PFSK-1 (cell line): ENCODE results near the gene ARHGAP4.

Experiments used
- FOXP2 ChIP-seq: optimal IDR thresholded peaks from 2 replicates; pipeline ENCODE3; 2011; ENCODE audit warnings: borderline replicate concordance, control low read depth, inconsistent platforms; ENCODE audit not compliant: insufficient read depth; ENCODE audit errors: extremely low read length, extremely low read depth
- POLR2AphosphoS5 ChIP-seq: IDR thresholded peaks from 2 replicates; pipeline ENCODE4 v1.6.1; 2012; ENCODE audit warnings: low read depth, mild to moderate bottlenecking, control low read depth, low read length, moderate library complexity
- SIN3A ChIP-seq: IDR thresholded peaks from 2 replicates; pipeline ENCODE4 v1.6.1; 2012; ENCODE audit warnings: mild to moderate bottlenecking, low read length, moderate library complexity, borderline replicate concordance; ENCODE audit not compliant: insufficient read depth
- TAF1 ChIP-seq: IDR thresholded peaks from 2 replicates; pipeline ENCODE4 v1.6.1; 2012; ENCODE audit warnings: low read length, control low read depth, borderline replicate concordance; ENCODE audit not compliant: insufficient read depth
- TF ChIP-seq, protein P1 (sequence below), 2 experiments: IDR thresholded peaks; 2 replicates each; pipeline versions ENCODE4 v1.6.1 to v1.8.0; 2011 to 2012; ENCODE audit warnings: low read depth in 2 of 2, low read length in 2 of 2, control low read depth in 1 of 2, inconsistent platforms in 1 of 2, mild to moderate bottlenecking in 1 of 2, moderate library complexity in 1 of 2; ENCODE audit not compliant: insufficient read depth in 1 of 2

Gene ARHGAP4

DNA sequence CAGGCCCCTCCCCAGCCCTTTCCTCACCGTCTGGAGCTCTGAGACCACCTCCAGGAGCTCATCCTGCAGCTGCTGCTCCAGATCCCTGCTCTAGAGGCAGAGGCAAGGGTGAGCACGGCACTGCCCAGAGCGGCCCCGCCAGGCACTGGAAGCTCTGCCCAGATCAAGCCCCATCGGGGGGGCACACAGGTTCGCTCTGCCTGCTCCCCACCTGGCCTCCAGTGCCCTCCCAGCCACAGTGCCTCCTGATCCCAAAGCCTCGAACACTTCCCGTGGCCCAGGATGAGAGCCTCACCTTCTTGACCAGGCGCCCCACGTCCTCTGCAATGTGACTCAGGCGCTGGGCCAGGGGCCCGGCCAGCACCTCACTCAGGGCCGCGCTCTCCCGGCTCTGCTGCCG is 5.0 kb downstream of the ARHGAP4 start:
- TF ChIP-seq POLR2AphosphoS5 (no peak), TAF1 (no peak), FOXP2 (no peak), SIN3A (no peak)
- TF ChIP-seq, protein P1, sequence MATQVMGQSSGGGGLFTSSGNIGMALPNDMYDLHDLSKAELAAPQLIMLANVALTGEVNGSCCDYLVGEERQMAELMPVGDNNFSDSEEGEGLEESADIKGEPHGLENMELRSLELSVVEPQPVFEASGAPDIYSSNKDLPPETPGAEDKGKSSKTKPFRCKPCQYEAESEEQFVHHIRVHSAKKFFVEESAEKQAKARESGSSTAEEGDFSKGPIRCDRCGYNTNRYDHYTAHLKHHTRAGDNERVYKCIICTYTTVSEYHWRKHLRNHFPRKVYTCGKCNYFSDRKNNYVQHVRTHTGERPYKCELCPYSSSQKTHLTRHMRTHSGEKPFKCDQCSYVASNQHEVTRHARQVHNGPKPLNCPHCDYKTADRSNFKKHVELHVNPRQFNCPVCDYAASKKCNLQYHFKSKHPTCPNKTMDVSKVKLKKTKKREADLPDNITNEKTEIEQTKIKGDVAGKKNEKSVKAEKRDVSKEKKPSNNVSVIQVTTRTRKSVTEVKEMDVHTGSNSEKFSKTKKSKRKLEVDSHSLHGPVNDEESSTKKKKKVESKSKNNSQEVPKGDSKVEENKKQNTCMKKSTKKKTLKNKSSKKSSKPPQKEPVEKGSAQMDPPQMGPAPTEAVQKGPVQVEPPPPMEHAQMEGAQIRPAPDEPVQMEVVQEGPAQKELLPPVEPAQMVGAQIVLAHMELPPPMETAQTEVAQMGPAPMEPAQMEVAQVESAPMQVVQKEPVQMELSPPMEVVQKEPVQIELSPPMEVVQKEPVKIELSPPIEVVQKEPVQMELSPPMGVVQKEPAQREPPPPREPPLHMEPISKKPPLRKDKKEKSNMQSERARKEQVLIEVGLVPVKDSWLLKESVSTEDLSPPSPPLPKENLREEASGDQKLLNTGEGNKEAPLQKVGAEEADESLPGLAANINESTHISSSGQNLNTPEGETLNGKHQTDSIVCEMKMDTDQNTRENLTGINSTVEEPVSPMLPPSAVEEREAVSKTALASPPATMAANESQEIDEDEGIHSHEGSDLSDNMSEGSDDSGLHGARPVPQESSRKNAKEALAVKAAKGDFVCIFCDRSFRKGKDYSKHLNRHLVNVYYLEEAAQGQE (IDR thresholded peaks at IDR 0.05; ENCODE audit: insufficient read depth in 1 of 2, low read depth in 2 of 2, low read length in 2 of 2) = no peak

- TF ChIP-seq FOXP2 = no peak
- no peak for TF ChIP-seq SIN3A
- no peak for TF ChIP-seq TAF1
- TF ChIP-seq, protein P1 (IDR thresholded peaks at IDR 0.05; ENCODE audit: insufficient read depth in 1 of 2, low read depth in 2 of 2, low read length in 2 of 2) = no peak
- TF ChIP-seq POLR2AphosphoS5 = no peak
These were observed 5.5 kb downstream of the ARHGAP4 start for GRCh38 chrX:153920546-153920945.

DNA sequence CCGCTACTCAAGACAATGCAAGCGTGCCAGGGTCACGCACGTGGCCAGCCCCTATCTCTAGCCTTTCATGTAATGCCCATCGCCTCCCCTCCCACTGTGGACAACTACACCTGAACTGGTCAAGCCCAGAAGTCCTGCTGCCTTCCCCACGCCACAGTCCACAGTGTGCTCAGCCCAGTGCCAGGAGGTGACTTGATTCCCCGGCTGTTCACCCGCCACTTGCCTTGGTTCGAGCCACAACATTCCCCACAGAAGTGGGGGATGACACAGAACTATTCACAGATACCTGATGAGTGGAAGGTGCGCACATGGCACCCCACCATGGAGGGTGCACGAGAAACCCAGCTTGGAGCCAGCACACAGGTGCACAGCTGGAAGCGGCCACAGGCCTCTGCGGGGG is 6.8 kb downstream of the ARHGAP4 start:
- TF ChIP-seq POLR2AphosphoS5 = no peak
- no peak for TF ChIP-seq FOXP2
- no peak for TF ChIP-seq TAF1
- TF ChIP-seq, protein P1 (IDR thresholded peaks at IDR 0.05; ENCODE audit: insufficient read depth in 1 of 2, low read depth in 2 of 2, low read length in 2 of 2) = no peak
- TF ChIP-seq SIN3A = no peak

DNA sequence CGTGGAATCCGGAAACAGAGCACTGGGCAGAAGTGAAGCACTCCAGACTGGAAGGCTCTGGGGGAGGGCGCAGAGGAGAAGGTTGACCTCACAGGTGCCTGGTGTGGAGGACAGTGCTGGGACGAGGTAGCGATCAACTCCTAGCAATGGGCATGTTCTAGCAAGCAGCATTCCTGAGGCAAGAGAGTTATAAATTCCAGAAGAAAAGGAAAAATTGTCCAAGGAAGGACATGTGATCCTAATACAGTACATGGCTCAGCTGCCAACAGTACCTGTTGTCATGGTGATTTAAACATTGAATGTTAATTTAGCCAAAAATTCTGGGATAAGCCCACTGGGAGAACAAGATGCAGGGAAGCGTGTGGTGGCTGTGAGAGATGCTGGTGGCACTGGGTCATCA is 8.2 kb downstream of the ARHGAP4 start:
- TF ChIP-seq, protein P1 (IDR thresholded peaks at IDR 0.05; ENCODE audit: insufficient read depth in 1 of 2, low read depth in 2 of 2, low read length in 2 of 2) = no peak

DNA sequence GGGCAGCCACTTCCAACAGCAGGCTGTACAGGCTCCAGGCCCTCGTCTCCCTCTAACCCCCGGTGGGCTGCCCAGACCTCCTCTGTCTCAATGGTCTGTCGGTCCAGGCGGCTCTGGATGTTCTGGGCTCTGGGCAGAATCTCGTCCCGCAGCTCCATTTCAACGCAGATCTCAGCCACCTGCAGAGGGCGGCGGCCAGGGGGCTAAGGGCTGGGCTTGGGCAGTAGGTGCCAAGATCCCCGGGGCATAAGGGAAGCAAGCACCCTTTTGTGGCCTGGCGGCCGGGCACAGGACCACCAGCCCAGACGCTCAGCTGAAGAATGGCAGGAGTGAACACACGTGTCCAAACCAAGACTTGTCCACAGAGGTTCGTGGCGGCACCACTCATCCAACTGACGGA is 12.4 kb downstream of the ARHGAP4 start:
- no peak for TF ChIP-seq TAF1
- TF ChIP-seq POLR2AphosphoS5 = no peak
- TF ChIP-seq FOXP2 = no peak
- TF ChIP-seq SIN3A = no peak
- TF ChIP-seq, protein P1 (IDR thresholded peaks at IDR 0.05; ENCODE audit: insufficient read depth in 1 of 2, low read depth in 2 of 2, low read length in 2 of 2) = no peak
